Erythroblast (primary cell): ENCODE data around the gene OTOGL.

Source experiments
- GATA1 ChIP-seq: IDR thresholded peaks from 2 replicates; pipeline ENCODE4 v1.6.1; 2011; ENCODE audit warnings: low read depth, mild to moderate bottlenecking, control low read depth, low read length, moderate library complexity
- POLR2A ChIP-seq: IDR thresholded peaks from 2 replicates; pipeline ENCODE4 v1.6.1; 2011; ENCODE audit warnings: mild to moderate bottlenecking, low read length

DNA sequence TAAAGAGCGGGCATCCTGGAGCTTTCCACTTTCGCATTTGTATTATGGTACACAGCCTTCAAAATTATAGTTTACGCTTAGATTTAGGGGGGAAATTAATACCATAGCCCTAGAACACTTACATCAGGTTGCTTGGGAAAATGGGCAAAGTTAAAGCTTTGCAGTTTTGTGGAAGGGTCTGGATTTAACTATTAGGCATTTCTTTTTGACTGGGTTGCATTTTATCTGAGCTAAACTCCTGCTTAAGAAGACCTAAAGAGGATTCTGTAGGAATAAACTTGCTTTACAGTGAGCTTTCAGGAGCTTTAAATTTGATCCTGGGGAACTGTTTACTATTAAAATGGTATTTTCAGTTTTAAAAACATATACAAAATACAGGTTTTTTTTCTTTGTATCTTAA, 301.9 kb downstream of the OTOGL start:
- TF ChIP-seq POLR2A, result no peak
- TF ChIP-seq GATA1, result no peak
